GM18505 (cell line): ENCODE measurements around the gene MFSD11.
"Not testable (repeated sequence)": the region's sequence is repeated elsewhere in the genome, so short reads cannot be mapped to it uniquely, and the experiment has no call there.

Source experiments
- ATAC-seq: cut with Tn5 transposase; IDR thresholded peaks from one replicate; pipeline ENCODE4 v1.9.1; 2021; ENCODE audit not compliant: unreplicated experiment
- POLR2A ChIP-seq: IDR thresholded peaks from 4 replicates; pipeline ENCODE4 v1.6.1; 2011; ENCODE audit warnings: borderline replicate concordance; ENCODE audit not compliant: insufficient read depth, insufficient read length; ENCODE audit errors: extremely low read depth

Gene MFSD11

GRCh38 chr17:76781056-76781982 is 43.4 kb downstream of the MFSD11 start:
- TF ChIP-seq POLR2A, result no peak
- ATAC-seq, result no peak

- no peak for ATAC-seq
- no peak for TF ChIP-seq POLR2A
Measured at GRCh38 chr17:76783146-76783545, 45.2 kb downstream of the MFSD11 start.

GRCh38 chr17:76784926-76785325 is 47.0 kb downstream of the MFSD11 start:
- TF ChIP-seq POLR2A, result no peak
- no peak for ATAC-seq

- ATAC-seq, result not testable (repeated sequence)
Measured at GRCh38 chr17:76787866-76788265, 49.9 kb downstream of the MFSD11 start.

- no peak for ATAC-seq
- TF ChIP-seq POLR2A, result no peak
Measured at GRCh38 chr17:76789235-76789788, 51.4 kb downstream of the MFSD11 start.

- TF ChIP-seq POLR2A, result no peak
- ATAC-seq, result no peak
Measured at GRCh38 chr17:76791053-76791980, 53.4 kb downstream of the MFSD11 start.

- no peak for TF ChIP-seq POLR2A
- no peak for ATAC-seq
Measured at GRCh38 chr17:76792348-76792747, 54.4 kb downstream of the MFSD11 start.

GRCh38 chr17:76793775-76794174 is 55.9 kb downstream of the MFSD11 start:
- no peak for ATAC-seq
- TF ChIP-seq POLR2A, result no peak

GRCh38 chr17:76796081-76796480 is 58.2 kb downstream of the MFSD11 start:
- ATAC-seq, result no peak
- TF ChIP-seq POLR2A, result no peak

GRCh38 chr17:76797241-76797840 is 59.4 kb downstream of the MFSD11 start:
- no peak for ATAC-seq
- no peak for TF ChIP-seq POLR2A

- TF ChIP-seq POLR2A, result no peak
- ATAC-seq, result no peak
Measured at GRCh38 chr17:76801706-76802105, 63.8 kb downstream of the MFSD11 start.

- TF ChIP-seq POLR2A, result no peak
- no peak for ATAC-seq
Measured at GRCh38 chr17:76805319-76805718, 67.4 kb downstream of the MFSD11 start.

GRCh38 chr17:76806151-76806550 is 68.2 kb downstream of the MFSD11 start:
- not testable (repeated sequence) for ATAC-seq

GRCh38 chr17:76806767-76807166 is 68.8 kb downstream of the MFSD11 start:
- not testable (repeated sequence) for ATAC-seq
